ENCODE data around the gene CALML3. TPM values are rescaled to one million over a fixed set of nuclear protein-coding genes. Genes with fewer than 3 reads are reported as not detected.

CALML3 gene
- total RNA-seq, 1 donor from 2014 or later, result not detected

- H3K36me3 Mint-ChIP-seq (ENCODE audit: unreplicated experiment), result no peaks in the 10 kb centered on the region
- H3K27me3 Mint-ChIP-seq (ENCODE audit: unreplicated experiment), result peaks cover 10% of the 10 kb centered on the region
- DNase-seq, result no peak
- TF ChIP-seq CTCF (IDR thresholded peaks at IDR 0.05; ENCODE audit: partially characterized antibody, unreplicated experiment), result no peak
- H3K9me3 Mint-ChIP-seq (ENCODE audit: unreplicated experiment), result peaks cover 3% of the 10 kb centered on the region
- no peaks in the 10 kb centered on the region for H3K4me1 Mint-ChIP-seq (ENCODE audit: low read depth, unreplicated experiment)
- no peak overlapping the region for H3K27ac Mint-ChIP-seq (ENCODE audit: unreplicated experiment)
- no peak overlapping the region for H3K4me3 Mint-ChIP-seq (ENCODE audit: unreplicated experiment)
Observed at GRCh38 chr10:5529702-5530411, 5.1 kb downstream of the CALML3 start.

- Mint-ChIP-seq H3K4me3 (ENCODE audit: unreplicated experiment) (no peak overlapping the region), H3K27ac (ENCODE audit: unreplicated experiment) (no peak overlapping the region)
Observed at GRCh38 chr10:5530412-5530806, 5.6 kb downstream of the CALML3 start.

GRCh38 chr10:5530846-5531557, 6.2 kb downstream of the CALML3 start:
- Mint-ChIP-seq H3K4me1 (ENCODE audit: low read depth, unreplicated experiment) (no peaks in the 10 kb centered on the region), H3K27me3 (ENCODE audit: unreplicated experiment) (peaks cover 10% of the 10 kb centered on the region), H3K27ac (ENCODE audit: unreplicated experiment) (no peak overlapping the region), H3K36me3 (ENCODE audit: unreplicated experiment) (no peaks in the 10 kb centered on the region), H3K4me3 (ENCODE audit: unreplicated experiment) (no peak overlapping the region), H3K9me3 (ENCODE audit: unreplicated experiment) (peaks cover 3% of the 10 kb centered on the region)
- peak; percentile 3 for DNase-seq
- no peak for TF ChIP-seq CTCF (IDR thresholded peaks at IDR 0.05; ENCODE audit: partially characterized antibody, unreplicated experiment)

More at GRCh38 chr10:5530412-5530806, 5.6 kb downstream of the CALML3 start:
- peaks cover 10% of the 10 kb centered on the region for H3K27me3 Mint-ChIP-seq (ENCODE audit: unreplicated experiment)
- no peak for DNase-seq
- no peaks in the 10 kb centered on the region for H3K36me3 Mint-ChIP-seq (ENCODE audit: unreplicated experiment)
- TF ChIP-seq CTCF (IDR thresholded peaks at IDR 0.05; ENCODE audit: partially characterized antibody, unreplicated experiment), result no peak
- H3K9me3 Mint-ChIP-seq (ENCODE audit: unreplicated experiment), result peaks cover 3% of the 10 kb centered on the region
- H3K4me1 Mint-ChIP-seq (ENCODE audit: low read depth, unreplicated experiment), result no peaks in the 10 kb centered on the region

- H3K27me3 Mint-ChIP-seq (ENCODE audit: unreplicated experiment), result peaks cover 10% of the 10 kb centered on the region
- H3K27ac Mint-ChIP-seq (ENCODE audit: unreplicated experiment), result no peak overlapping the region
- no peak overlapping the region for H3K4me3 Mint-ChIP-seq (ENCODE audit: unreplicated experiment)
- no peaks in the 10 kb centered on the region for H3K4me1 Mint-ChIP-seq (ENCODE audit: low read depth, unreplicated experiment)
- H3K36me3 Mint-ChIP-seq (ENCODE audit: unreplicated experiment), result no peaks in the 10 kb centered on the region
- H3K9me3 Mint-ChIP-seq (ENCODE audit: unreplicated experiment), result peaks cover 3% of the 10 kb centered on the region
- DNase-seq, result peak; percentile 6
- no peak for TF ChIP-seq CTCF (IDR thresholded peaks at IDR 0.05; ENCODE audit: partially characterized antibody, unreplicated experiment)
Observed at GRCh38 chr10:5531558-5532306, 7.0 kb downstream of the CALML3 start.

Data from glutamatergic neuron (in vitro differentiated cells).